Ascending aorta (tissue), 2 donors: ENCODE results near the gene SENP6. TPM values are rescaled to one million over a fixed set of nuclear protein-coding genes. Genes with fewer than 3 reads are reported as not detected.
"Not testable (repeated sequence)": the region's sequence is repeated elsewhere in the genome, so short reads cannot be mapped to it uniquely, and the experiment has no call there.

ENCODE experiments used
- DNase-seq, 2 donors: peaks; one replicate each; pipeline ENCODE4 v3.0.0-alpha.2; 2019; ENCODE audit warnings: low spot score in 2 of 2
- H3K27ac ChIP-seq, 2 donors: fragments of 200-600 bp; sonication (generic); one replicate each; pipeline ENCODE4 v1.5.1; 2016 to 2017; ENCODE audit warnings: mild to moderate bottlenecking in 1 of 2
- H3K27me3 ChIP-seq: fragments of 200-600 bp; sonication (generic); one replicate; pipeline ENCODE4 v1.5.1; 2017
- H3K36me3 ChIP-seq, 2 donors: fragments of 200-600 bp; sonication (generic); one replicate each; pipeline ENCODE4 v1.5.1; 2016
- H3K4me1 ChIP-seq, 2 donors: fragments of 200-600 bp; sonication (generic); one replicate each; pipeline ENCODE4 v1.5.1; 2016 to 2017; ENCODE audit warnings: mild to moderate bottlenecking in 1 of 2
- H3K4me3 ChIP-seq, 2 donors: fragments of 200-600 bp; sonication (generic); one replicate each; pipeline ENCODE4 v1.5.1; 2016 to 2017; ENCODE audit warnings: mild to moderate bottlenecking in 1 of 2
- H3K9me3 ChIP-seq, 2 donors: fragments of 200-600 bp; sonication (generic); one replicate each; pipeline ENCODE4 v1.5.1; 2016
- CTCF ChIP-seq, 3 experiments: fragments of 200-600 bp in 2 of 3; fragments of 450-650 bp in 1 of 3; sonication (generic) in 2 of 3; IDR thresholded peaks; one replicate each; pipeline ENCODE4 v1.5.1; 2016 to 2019; ENCODE audit warnings: antibody characterized with exemption in 3 of 3, mild to moderate bottlenecking in 1 of 3, moderate library complexity in 1 of 3
- intact Hi-C: fragments of 100-400 bp; cut with DNase I; formaldehyde crosslinking; loops from one replicate; pipeline ENCODE4 v1.15.1; 2023
- total RNA-seq: library from RNA; depleted of rRNA; stranded (reverse); fragments of >200 nt; gene quantifications from one replicate; pipeline ENCODE4 v1.1.0, GENCODE V29; 2016

SENP6 gene
- total RNA-seq, 1 donor from 2014 or later = 24.4 TPM

GRCh38 chr6:75581231-75581630 lies 20.4 kb upstream of the SENP6 start:
- Histone ChIP-seq H3K4me1 (no peaks in the 10 kb centered on the region), H3K4me3 (no peak overlapping the region), H3K27me3 (no peaks in the 10 kb centered on the region), H3K36me3 (no peaks in the 10 kb centered on the region), H3K27ac (no peak overlapping the region), H3K9me3 (no peaks in the 10 kb centered on the region)
- TF ChIP-seq CTCF (IDR thresholded peaks at IDR 0.05) = no peak
- intact Hi-C loops = no loop called here
- no peak for DNase-seq

- H3K27me3 ChIP-seq, H3K36me3 ChIP-seq, DNase-seq, intact Hi-C loops, H3K4me3 ChIP-seq, H3K27ac ChIP-seq, H3K9me3 ChIP-seq, H3K4me1 ChIP-seq: not testable (repeated sequence)
Observed at GRCh38 chr6:75584552-75584951, 17.1 kb upstream of the SENP6 start.

- no peaks in the 10 kb centered on the region for H3K36me3 ChIP-seq
- DNase-seq = no peak
- no peak overlapping the region for H3K4me3 ChIP-seq
- no peaks in the 10 kb centered on the region for H3K27me3 ChIP-seq
- no peak for TF ChIP-seq CTCF (IDR thresholded peaks at IDR 0.05)
- no peaks in the 10 kb centered on the region for H3K4me1 ChIP-seq
- no peak overlapping the region for H3K27ac ChIP-seq
- intact Hi-C loops = no loop called here
- no peaks in the 10 kb centered on the region for H3K9me3 ChIP-seq
Observed at GRCh38 chr6:75588948-75589347, 12.7 kb upstream of the SENP6 start.

GRCh38 chr6:75590370-75590769 lies 11.3 kb upstream of the SENP6 start:
- no peak overlapping the region for H3K27ac ChIP-seq
- intact Hi-C loops = no loop called here
- no peak for TF ChIP-seq CTCF (IDR thresholded peaks at IDR 0.05)
- no peaks in the 10 kb centered on the region for H3K4me1 ChIP-seq
- H3K27me3 ChIP-seq = no peaks in the 10 kb centered on the region
- no peak for DNase-seq
- H3K36me3 ChIP-seq = no peaks in the 10 kb centered on the region
- H3K4me3 ChIP-seq = no peak overlapping the region
- no peaks in the 10 kb centered on the region for H3K9me3 ChIP-seq

GRCh38 chr6:75596380-75596779 lies 5.3 kb upstream of the SENP6 start:
- H3K9me3 ChIP-seq, H3K4me3 ChIP-seq, intact Hi-C loops, H3K27me3 ChIP-seq, H3K27ac ChIP-seq, DNase-seq, H3K36me3 ChIP-seq: not testable (repeated sequence)
- H3K4me1 ChIP-seq = peaks cover 5 to 22% of the 10 kb centered on the region in 2 donors

- H3K9me3 ChIP-seq = no peaks in the 10 kb centered on the region
- H3K4me3 ChIP-seq = peak overlapping the region; percentile 91 to 94
- peaks cover 5 to 22% of the 10 kb centered on the region in 2 donors for H3K4me1 ChIP-seq
- H3K36me3 ChIP-seq = no peaks in the 10 kb centered on the region
- no peak for TF ChIP-seq CTCF (IDR thresholded peaks at IDR 0.05)
- DNase-seq = no peak
- intact Hi-C loops = loop anchor here (5.0 to 10.0 kb wide), 4 partner anchors 186 to 1946 kb away; partner anchors contain the start of genes SLC17A5 and TMEM30A
- H3K27ac ChIP-seq = peak overlapping the region; percentile 98 to 99
- H3K27me3 ChIP-seq = no peaks in the 10 kb centered on the region
Observed at GRCh38 chr6:75600768-75601167, 912 bp upstream of the SENP6 start.
